ENCODE results near the gene ACCSL.

ACCSL gene

GRCh38 chr11:44097821-44098220, 50.0 kb downstream of the ACCSL start:
- no peak for DNase-seq (ENCODE audit: low spot score)

GRCh38 chr11:44101098-44101497, 53.3 kb downstream of the ACCSL start:
- DNase-seq (ENCODE audit: low spot score) = no peak

- no peak for DNase-seq (ENCODE audit: low spot score)
Measured at GRCh38 chr11:44104481-44105294, 56.9 kb downstream of the ACCSL start.

- DNase-seq (ENCODE audit: low spot score) = no peak
Measured at GRCh38 chr11:44108260-44108659, 60.5 kb downstream of the ACCSL start.
